H1 (cell line): ENCODE data around the gene NAXD. TPM values are rescaled to one million over a fixed set of nuclear protein-coding genes. Genes with fewer than 3 reads are reported as not detected.

Source experiments
- BRCA1 ChIP-seq: IDR thresholded peaks from 2 replicates; pipeline ENCODE4 v1.6.1; 2012; ENCODE audit warnings: low read depth, low read length, improper control_type of control experiment
- CBX5 ChIP-seq: fragments of 300-800, 300-1000 bp; sonication (generic); IDR thresholded peaks from 2 replicates; pipeline ENCODE4 v1.7.1; 2016; ENCODE audit warnings: antibody characterized with exemption, low read length, low read depth
- CEBPB ChIP-seq: IDR thresholded peaks from 2 replicates; pipeline ENCODE4 v1.6.1; 2012; ENCODE audit warnings: low read depth, low read length
- HDAC6 ChIP-seq: IDR thresholded peaks from one replicate; pipeline ENCODE4 v1.7.1; 2012; ENCODE audit warnings: low read depth, mild to moderate bottlenecking, inconsistent platforms, low read length, moderate library complexity
- RNF2 ChIP-seq: fragments of 200-900, 300-1000 bp; sonication (generic); IDR thresholded peaks from 2 replicates; pipeline ENCODE4 v1.7.1; 2016; ENCODE audit warnings: borderline replicate concordance, low read depth, mild to moderate bottlenecking, antibody characterized with exemption, low read length; ENCODE audit not compliant: poor library complexity, severe bottlenecking; ENCODE audit errors: missing control alignments
- SP1 ChIP-seq: IDR thresholded peaks from 2 replicates; pipeline ENCODE4 v1.6.1; 2011; ENCODE audit warnings: low read depth, low read length
- ZNF274 ChIP-seq: IDR thresholded peaks from 2 replicates; pipeline ENCODE4 v1.7.0; 2012; ENCODE audit warnings: low read length, borderline replicate concordance; ENCODE audit errors: extremely low read depth
- polyA plus RNA-seq, 7 experiments: library from polyadenylated mRNA; depleted of rRNA in 3 of 7; stranded (reverse) in 5 of 7; unstranded in 2 of 7; fragments of >200 nt in 5 of 7; fragments of 200-250 nt in 2 of 7; gene quantifications; 1 replicate in 5 of 7; 2 replicates in 1 of 7; 4 replicates in 1 of 7; pipeline versions ENCODE4 v1.2.1 to v1.2.3, GENCODE V29; 2011 to 2013; ENCODE audit warnings: missing spikeins in 2 of 7, mixed read lengths in 2 of 7
- total RNA-seq: library from RNA; stranded (reverse); fragmentation: NEBNext Ultra II Directional; extraction: Animal tissue kit (Norgen Biotek cat#: 25700); gene quantifications from 2 replicates; pipeline ENCODE4 v1.2.1, GENCODE V29; 2021
- TF ChIP-seq, protein P1 (sequence below): fragments of 300-600 bp; sonication (generic); IDR thresholded peaks from 2 replicates; pipeline ENCODE4 v1.7.1; 2012; ENCODE audit warnings: low read length, moderate library complexity, mild to moderate bottlenecking, inconsistent platforms; ENCODE audit not compliant: insufficient replicate concordance
- TF ChIP-seq, protein P2 (sequence below): IDR thresholded peaks from 2 replicates; pipeline ENCODE4 v1.6.1; 2012; ENCODE audit warnings: inconsistent platforms

The NAXD gene
- total and polyA plus RNA-seq, 2 of the 8 experiments (the other 6 are each of a cell fraction or from before 2014, with no cell fraction given) = 25.4 to 35.5 TPM

DNA sequence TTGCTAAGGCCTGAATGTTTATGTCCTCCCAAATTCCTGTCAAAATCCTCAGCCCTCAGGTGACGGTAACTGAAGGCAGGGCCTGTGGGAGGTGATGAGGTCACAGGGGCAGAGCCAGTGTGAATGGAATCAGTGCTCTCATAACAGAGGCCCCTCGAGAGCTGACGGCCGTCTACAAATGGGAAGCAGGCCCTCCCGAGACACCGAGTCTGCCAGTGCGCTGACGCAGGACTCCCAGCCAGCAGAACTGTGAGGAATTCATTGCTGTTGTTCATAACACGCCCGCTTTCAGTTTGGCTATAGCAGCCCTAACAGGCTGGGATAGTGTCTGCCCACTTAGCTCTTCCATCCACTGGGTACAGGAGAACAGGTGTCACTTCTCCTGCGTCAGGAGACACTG is 49.3 kb downstream of the NAXD start (continued):
- TF ChIP-seq, protein P1, sequence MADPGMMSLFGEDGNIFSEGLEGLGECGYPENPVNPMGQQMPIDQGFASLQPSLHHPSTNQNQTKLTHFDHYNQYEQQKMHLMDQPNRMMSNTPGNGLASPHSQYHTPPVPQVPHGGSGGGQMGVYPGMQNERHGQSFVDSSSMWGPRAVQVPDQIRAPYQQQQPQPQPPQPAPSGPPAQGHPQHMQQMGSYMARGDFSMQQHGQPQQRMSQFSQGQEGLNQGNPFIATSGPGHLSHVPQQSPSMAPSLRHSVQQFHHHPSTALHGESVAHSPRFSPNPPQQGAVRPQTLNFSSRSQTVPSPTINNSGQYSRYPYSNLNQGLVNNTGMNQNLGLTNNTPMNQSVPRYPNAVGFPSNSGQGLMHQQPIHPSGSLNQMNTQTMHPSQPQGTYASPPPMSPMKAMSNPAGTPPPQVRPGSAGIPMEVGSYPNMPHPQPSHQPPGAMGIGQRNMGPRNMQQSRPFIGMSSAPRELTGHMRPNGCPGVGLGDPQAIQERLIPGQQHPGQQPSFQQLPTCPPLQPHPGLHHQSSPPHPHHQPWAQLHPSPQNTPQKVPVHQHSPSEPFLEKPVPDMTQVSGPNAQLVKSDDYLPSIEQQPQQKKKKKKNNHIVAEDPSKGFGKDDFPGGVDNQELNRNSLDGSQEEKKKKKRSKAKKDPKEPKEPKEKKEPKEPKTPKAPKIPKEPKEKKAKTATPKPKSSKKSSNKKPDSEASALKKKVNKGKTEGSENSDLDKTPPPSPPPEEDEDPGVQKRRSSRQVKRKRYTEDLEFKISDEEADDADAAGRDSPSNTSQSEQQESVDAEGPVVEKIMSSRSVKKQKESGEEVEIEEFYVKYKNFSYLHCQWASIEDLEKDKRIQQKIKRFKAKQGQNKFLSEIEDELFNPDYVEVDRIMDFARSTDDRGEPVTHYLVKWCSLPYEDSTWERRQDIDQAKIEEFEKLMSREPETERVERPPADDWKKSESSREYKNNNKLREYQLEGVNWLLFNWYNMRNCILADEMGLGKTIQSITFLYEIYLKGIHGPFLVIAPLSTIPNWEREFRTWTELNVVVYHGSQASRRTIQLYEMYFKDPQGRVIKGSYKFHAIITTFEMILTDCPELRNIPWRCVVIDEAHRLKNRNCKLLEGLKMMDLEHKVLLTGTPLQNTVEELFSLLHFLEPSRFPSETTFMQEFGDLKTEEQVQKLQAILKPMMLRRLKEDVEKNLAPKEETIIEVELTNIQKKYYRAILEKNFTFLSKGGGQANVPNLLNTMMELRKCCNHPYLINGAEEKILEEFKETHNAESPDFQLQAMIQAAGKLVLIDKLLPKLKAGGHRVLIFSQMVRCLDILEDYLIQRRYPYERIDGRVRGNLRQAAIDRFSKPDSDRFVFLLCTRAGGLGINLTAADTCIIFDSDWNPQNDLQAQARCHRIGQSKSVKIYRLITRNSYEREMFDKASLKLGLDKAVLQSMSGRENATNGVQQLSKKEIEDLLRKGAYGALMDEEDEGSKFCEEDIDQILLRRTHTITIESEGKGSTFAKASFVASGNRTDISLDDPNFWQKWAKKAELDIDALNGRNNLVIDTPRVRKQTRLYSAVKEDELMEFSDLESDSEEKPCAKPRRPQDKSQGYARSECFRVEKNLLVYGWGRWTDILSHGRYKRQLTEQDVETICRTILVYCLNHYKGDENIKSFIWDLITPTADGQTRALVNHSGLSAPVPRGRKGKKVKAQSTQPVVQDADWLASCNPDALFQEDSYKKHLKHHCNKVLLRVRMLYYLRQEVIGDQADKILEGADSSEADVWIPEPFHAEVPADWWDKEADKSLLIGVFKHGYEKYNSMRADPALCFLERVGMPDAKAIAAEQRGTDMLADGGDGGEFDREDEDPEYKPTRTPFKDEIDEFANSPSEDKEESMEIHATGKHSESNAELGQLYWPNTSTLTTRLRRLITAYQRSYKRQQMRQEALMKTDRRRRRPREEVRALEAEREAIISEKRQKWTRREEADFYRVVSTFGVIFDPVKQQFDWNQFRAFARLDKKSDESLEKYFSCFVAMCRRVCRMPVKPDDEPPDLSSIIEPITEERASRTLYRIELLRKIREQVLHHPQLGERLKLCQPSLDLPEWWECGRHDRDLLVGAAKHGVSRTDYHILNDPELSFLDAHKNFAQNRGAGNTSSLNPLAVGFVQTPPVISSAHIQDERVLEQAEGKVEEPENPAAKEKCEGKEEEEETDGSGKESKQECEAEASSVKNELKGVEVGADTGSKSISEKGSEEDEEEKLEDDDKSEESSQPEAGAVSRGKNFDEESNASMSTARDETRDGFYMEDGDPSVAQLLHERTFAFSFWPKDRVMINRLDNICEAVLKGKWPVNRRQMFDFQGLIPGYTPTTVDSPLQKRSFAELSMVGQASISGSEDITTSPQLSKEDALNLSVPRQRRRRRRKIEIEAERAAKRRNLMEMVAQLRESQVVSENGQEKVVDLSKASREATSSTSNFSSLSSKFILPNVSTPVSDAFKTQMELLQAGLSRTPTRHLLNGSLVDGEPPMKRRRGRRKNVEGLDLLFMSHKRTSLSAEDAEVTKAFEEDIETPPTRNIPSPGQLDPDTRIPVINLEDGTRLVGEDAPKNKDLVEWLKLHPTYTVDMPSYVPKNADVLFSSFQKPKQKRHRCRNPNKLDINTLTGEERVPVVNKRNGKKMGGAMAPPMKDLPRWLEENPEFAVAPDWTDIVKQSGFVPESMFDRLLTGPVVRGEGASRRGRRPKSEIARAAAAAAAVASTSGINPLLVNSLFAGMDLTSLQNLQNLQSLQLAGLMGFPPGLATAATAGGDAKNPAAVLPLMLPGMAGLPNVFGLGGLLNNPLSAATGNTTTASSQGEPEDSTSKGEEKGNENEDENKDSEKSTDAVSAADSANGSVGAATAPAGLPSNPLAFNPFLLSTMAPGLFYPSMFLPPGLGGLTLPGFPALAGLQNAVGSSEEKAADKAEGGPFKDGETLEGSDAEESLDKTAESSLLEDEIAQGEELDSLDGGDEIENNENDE = no peak
- no peak for TF ChIP-seq ZNF274
- no peak for TF ChIP-seq CEBPB
- TF ChIP-seq CBX5 = no peak
- TF ChIP-seq, protein P2, sequence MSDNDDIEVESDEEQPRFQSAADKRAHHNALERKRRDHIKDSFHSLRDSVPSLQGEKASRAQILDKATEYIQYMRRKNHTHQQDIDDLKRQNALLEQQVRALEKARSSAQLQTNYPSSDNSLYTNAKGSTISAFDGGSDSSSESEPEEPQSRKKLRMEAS = no peak
- TF ChIP-seq RNF2 = no peak
- no peak for TF ChIP-seq BRCA1
- no peak for TF ChIP-seq HDAC6
- no peak for TF ChIP-seq SP1
